Kidney tubule cell (primary cell): ENCODE data around the gene ARHGEF28.

ENCODE experiments used
- DNase-seq: peaks from one replicate; pipeline ENCODE4 v3.0.0-alpha.2; 2018; ENCODE audit warnings: low spot score

ARHGEF28 gene

DNA sequence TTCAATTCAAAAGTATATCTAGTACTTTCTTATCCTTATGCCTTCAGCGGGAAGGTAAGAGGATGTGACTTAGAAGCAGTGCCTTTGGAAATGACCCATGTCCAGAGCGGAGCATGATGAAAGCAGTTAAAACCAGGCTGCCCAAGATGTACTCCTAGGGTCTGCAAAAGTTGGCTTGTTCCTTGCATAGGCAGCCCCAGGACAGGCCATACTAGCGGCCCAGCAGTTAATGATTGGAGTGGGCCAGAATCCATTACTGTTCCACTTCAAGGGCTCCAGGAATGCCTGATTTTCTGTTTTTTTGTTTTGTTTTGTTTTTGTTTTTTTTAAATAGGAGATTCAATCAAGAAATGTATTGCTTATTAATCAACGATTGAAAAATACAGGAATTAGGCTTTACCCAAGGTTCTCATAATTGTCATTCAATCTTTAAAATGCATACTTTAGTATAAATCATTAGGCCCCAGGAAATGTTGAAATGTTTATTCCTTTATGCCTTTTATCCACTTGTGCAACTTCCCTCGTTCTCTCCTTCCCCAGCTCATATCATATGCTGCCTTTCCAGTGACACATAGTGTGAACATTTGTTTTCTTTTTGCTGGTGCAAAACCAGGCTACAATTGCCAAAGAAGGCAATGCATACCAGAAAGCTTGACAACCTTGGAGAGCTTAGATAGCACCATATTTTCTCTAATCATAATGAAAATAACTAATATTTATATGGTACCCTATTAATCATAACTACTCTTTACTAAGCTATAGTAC lies 190.8 kb downstream of the ARHGEF28 start:
- DNase-seq: peak; percentile 66

DNA sequence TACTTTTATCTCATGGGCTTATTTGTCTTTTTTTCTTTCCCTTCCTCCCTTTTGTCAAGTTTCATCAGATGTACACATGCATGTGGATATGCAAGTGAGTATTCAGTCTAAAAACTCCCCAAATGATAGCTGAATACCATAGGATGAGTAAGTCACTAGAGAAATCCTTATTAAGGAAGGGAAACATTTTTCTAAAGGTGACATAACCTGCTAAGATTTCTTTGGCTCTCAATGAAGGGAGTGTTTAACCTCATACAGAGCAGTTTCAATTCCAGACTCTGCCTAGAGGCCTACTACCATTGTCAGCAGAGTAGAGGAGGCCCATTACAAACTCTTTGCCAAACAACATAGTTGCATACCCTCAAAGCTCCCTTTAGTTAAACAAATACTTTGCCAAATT lies 192.4 kb downstream of the ARHGEF28 start:
- peak; percentile 91 for DNase-seq

DNA sequence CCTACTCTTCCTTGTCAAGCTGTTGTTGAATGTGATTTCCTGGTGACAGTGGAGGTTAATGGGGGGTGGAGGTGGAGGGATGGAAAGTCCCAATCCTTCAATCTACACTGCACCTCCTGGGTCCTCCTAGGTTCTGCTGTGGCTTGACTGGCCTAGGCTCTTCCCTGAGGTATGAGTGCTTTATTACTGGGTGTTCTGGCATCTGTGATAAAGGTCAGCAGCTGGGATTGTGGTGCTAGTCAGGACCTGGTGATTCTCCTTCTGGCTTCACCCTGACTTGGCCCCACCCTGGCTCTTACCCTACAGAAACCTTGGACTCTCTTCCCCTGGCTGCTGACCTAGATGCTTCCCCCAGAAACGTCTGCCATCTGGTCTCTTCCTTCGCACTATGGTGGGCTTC lies 194.3 kb downstream of the ARHGEF28 start:
- DNase-seq: peak; percentile 87

DNA sequence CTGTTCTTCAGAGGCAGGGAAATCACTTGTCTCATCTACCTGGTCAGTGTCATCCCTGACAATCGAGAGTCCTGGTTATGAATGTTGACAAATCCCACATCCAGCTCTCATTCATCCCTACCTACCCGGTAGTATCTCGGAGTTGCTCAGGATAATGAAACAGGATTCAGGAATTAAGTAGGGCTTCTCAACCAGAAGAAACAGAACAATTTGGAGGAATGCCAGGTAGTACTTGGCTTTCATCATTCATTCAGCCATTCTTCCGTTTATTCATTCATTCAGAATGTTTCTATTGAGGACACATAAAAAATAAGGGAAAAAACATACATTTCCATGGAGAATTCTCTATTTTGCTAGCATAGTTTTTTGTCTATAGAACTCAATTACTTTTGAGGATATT lies 195.0 kb downstream of the ARHGEF28 start:
- DNase-seq: peak; percentile 84

DNA sequence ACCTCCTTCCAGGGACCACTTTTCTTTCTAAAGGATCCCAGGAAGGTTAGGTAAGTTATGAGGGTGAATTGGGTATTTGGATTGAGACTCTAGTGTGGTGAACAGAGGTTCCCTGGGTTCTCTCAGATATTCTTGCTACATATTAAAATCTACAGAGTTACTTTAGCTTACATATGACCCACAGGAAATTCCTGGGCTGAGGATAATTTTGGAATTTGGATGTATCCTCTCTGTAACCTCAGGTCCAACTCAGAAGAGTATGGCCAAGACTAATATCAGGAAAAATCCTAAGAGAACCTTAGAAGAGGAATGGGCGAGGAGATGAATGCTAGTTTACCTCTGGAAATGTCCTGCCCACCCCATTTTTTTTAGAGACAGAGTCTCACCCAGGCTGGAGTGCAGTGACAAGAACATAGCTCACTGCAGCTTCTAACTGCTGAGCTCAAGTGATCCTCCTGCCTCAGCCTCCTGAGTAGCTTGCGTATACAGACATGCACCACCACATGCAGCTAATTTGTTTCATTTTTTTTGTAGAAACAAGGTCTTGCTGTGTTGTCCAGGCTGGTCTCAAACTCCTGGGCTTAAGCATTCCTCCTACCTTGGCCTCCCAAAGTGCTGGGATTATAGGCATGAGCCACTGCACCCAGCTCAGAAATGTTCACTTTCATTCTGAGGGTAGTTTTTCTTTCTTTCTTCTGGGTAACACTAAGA lies 196.4 kb downstream of the ARHGEF28 start:
- DNase-seq: no peak

DNA sequence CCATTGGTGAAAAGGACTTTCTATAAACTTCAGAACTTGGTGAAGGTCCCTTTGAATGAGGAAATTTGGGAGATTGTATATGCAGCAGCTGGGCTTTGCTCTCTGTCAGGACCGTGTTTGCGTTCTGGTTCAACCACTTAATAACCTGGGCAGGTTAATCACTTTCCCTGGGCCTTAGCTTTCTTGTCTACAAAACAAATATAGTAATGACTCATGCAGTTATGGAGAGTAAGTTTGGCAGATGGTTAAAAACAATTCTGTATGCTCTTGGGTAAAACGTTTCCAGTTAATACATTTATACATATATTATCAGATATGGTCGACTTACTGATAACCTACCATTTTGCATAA lies 197.0 kb downstream of the ARHGEF28 start:
- DNase-seq: peak; percentile 84

DNA sequence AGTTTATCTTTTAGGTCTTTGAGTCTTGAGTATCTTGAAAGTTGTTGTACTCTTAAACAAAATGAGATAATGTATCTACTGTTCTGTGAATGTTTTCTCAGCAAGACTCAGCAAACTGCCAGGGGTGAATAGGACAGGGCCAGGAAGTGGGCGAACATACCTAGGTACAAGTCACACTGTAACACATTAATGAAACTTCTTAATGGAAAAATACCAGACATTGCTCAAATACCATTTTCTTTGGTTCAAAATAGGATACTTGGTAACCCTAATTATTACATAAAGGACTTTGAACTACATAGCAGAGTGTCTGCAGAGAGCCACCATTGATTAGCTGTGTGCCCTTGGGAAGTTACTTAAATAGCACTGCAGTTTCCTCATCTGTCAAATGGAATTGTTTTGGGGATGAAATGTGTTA lies 197.5 kb downstream of the ARHGEF28 start:
- DNase-seq: peak; percentile 95

DNA sequence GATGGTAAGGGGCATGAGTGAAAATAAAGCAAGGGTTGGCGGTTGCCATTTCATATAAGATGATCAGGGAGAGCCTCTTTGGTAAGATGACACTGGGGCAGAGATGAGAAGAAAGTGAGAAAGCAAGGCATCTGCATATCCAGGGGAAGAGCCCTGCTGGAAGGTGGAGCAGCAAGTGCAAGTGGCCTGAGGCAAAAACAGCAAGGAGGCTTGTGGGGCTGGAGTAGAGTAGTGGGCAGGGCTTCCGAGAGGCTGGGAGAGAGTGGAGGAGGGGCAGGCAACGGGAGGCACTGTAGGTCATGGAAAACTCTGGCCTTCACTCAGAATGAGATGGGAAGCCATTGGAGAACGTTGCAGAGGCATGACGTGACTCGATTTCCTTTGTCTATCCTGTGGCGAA lies 199.2 kb downstream of the ARHGEF28 start:
- peak; percentile 8 for DNase-seq

DNA sequence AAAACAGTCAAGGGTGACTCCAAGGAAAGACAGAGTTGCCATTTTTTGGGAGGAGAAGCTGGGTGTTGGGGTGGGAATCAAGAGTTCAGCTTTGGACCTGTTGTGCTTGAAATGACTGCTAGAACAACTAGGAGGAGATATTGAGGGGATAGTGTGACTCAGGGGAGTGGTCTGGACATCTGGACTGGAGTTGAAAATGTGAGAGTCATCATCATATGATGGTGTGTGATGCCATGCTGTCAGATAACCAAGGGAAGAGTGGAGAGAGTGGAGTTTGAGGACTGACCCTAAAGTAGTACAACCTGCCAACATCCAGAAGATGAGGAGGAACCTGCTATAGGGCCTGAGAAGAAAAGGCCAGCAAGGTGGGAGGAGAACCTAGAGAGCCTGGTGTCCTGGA lies 199.7 kb downstream of the ARHGEF28 start:
- peak; percentile 46 for DNase-seq

DNA sequence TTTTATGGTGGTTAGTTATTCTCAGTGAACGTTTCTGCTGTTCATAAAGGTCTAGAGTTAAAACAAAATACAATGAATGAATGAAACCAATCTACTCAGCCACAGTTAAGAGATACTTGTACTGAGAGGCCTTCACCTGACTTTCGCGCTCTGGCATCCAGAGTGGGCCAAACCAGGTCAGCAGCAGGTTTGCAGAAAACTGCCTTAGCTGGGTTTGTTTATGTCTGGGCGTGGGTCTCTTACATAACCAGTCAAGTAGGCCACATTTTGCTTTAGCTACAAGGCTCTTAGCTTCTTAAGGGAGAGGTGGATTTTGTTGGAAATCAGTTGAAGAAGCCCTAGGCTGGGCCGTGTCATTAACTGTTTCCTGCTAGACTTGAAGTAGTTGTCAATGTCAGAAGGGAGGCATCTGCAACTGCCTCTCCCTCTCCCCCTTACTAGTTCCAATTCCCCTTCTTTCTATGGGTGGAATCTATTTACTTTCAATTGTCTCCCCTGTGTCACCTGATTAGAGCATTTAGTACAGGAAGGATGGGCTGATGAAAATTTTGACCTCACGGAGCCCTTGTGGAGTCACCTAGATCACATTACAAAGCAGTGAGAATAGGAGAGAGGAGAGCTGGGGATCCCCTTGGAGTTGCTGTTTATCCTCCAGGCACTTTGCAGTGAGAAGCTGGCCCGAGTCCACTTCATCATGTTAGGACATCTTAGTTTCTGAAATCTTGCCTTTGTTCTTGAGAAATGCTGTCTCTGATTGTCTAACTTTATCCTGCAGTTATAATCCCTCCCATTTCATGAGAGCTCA lies 200.5 kb downstream of the ARHGEF28 start:
- peak; percentile 75 for DNase-seq

DNA sequence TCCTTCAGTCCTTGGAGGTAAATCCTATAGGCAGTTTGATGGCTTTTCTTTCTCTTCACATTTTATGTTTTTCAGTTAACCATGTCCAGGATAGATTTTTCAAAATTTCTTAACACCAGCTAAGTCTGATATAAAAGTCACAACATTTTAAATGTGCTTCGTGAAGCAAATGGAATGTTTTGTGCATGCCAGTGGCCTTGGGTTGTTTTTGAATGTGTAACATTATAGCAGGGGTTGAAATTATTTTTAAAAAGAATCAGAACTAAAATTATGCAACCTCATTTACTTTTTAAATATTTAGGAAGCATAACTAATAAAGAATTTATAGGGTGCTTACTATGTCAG lies 201.1 kb downstream of the ARHGEF28 start:
- DNase-seq: no peak

DNA sequence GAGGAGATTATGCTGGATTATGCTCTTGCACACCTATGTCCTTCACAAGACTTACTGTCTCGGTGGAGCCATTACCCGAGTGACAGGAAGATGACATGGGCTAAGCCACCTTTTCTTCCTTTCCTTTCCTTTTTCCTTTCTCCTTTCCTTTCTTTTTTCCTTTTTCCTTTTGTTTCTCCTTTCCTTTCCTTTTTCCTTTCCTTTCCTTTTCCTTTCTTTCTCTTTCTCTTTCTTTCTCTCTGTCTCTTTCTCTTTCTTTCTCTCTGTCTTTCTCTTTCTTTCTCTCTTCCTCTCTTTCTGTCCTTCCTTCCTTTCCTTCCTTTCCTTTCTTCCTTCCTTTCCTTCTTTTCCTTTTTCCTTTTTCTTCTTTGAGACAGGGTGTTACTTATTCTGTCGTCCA lies 202.5 kb downstream of the ARHGEF28 start:
- no peak for DNase-seq

DNA sequence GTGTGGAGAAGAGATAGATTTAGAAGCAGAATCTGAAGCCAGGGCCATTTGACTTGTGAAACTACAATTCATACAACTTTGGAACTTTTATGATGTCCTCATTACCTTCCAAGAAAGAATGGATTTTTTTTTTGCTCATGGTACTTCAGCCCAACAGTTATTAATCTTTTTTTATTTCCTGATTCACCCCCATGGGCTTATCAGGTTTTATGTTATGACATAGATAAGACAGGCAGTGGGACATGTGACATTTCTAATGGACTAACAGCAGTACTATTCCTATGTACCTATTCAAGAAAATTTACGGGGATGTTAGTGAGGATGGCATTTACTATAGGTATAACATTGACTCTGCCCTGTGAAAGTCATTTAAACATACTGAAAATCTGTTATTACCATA lies 204.7 kb downstream of the ARHGEF28 start:
- DNase-seq: no peak

DNA sequence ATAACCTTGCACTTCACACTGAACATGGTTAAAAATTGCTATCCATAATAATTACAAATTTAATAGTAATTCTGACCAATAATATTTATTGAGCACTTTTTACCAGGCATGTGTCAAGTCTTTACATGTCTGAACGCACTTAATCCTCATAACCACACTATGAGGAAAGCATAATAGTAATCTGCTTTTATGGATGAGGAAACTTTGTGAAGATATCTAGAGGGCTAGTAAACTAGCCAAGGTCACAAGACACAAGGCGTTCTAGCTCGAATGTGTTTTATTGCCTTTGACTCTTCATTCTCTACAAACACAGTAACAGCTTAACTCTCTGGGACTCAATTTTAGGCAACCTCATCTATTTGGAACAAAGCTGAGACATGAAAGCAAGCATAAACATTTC lies 205.1 kb downstream of the ARHGEF28 start:
- DNase-seq: no peak

DNA sequence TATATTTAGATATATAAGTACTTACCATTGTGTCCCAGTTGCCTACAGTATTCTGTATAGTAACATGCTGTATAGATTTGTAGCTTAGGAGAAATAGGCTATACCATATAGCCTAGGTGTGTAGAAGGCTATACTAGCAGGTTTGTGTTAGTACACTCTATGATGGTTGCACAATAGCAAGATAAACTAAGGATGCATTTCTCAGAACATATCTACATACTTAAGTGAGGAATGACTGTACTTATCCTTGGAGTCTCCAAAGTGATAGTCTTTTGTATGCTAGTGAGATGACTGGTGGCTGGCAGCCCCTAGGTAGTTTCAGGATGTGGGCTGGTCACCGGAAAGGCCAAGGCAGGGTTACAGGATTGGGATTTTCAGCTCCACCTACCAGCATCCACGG lies 208.7 kb downstream of the ARHGEF28 start:
- DNase-seq: no peak

DNA sequence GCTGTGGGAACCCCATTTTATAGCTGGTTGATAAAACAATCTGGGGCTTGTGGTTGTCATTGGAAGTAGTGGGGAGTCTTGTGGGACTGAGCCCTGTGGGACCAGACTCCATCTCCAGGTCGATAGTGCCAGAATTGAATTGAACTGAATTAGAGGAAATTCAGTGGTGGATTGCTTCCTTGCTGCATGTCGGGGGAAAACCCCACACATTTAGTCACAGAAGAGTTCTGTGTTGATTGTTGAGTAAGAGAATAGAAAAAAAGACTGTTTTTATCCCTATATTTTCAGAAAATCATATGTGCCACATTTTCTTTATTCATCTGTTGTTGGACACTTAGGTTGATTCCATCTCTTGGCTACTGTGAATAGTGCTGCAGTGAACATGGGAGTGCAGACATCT lies 209.7 kb downstream of the ARHGEF28 start:
- DNase-seq: no peak

DNA sequence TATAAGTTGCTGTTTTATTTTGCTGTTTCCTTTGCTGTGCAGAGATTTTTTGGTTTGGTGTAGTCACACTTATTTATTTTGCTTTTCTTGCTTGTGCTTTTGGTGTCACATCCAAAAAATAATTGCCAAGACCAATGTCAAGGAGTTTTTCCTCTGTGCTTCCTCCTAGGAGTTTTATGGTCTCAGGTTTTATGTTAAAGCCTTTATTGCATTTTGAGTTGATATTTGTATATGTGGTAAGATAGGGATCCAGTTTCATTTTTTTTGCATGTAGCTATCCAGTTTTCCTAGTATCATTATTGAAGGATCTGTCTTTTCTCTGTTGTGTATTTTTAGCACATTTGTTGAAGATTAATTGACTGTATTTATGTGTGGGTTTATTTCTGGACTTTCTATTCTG lies 210.6 kb downstream of the ARHGEF28 start:
- no peak for DNase-seq

DNA sequence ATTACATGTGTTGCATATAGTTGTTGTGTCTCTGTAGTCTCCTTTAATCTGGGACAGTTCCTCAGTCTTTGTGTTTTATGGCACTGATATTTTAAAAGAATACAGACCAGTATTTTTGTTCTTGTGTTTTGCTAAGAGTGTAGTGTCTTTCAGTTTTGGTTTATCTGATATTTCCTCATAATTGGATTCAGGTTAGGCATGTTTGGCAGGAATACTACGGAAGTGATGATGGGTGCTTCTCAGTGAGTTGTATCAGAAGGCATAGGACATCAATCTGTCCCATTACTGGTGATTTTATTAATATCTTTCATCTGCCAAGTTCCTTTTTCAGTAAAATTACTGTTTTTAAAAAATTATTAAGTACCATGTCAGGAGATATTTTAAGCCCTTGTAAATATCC lies 212.9 kb downstream of the ARHGEF28 start:
- DNase-seq: no peak

DNA sequence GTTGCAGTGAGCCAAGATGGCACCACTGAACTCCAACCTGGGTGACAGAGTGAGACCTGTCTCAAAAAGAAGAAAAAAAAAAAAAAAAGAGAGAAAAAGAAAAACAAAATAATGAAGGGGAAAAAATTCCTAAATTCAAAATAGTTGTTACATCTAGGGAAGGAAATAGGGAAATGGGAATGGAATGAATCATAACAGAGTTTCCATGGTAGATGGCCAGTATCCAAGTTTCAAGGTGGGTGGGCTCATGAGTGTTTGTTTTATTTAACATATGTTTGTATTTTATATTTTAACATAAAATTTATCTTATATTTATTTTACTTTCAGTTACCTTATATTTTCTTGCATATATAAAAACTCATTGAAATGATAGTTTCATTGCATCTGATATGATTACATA lies 215.6 kb downstream of the ARHGEF28 start:
- no peak for DNase-seq

DNA sequence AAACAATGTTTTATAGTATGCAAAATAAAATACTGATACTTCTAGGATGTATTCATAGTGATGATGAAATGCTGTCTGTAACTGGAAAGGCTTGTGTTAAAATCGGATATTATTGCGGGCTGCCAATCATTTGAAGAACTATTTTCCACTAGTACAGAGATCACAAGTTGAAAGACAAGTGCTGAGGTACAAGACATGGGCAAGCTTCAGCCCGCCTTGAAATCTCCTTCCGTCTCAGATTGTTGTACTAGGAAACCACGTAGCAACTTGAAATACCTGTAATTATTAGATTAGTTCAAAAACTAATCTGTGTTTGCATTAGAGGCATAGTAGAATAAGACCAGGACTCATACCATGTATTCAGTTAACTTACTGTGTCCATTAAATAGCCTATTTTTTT lies 218.2 kb downstream of the ARHGEF28 start:
- DNase-seq: no peak

DNA sequence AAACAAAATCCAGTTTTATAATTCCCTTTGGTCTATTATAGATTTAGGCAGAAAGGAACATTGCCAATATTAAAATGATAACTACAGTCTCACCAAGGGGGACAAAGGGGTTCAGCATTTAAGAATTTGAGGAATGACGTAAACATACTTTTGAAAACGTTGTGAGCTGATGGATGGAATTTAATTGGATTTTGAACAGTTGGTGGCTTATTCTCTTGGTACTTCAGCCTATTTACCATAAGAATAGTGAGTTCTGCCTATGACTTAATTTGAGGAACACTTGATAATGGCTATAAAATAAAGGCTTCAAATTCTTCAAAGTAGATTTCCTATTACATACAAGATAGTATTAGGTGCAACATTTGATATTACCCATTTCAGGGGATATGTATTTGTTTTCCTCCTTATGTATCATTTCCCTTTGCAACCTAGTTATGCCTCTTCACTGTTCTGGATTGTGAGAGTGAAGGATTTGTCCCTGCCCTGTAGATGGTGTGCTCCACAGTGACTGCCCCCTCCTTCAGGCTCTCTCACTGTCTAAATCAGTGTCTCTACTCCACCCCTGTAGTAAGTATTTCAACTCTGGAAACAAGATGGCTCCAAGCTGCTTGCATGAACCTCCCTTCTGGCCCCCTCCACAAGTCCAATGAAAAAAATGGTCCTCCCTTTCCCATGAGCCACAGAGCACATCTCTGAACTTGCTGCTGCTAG lies 225.6 kb downstream of the ARHGEF28 start:
- no peak for DNase-seq

DNA sequence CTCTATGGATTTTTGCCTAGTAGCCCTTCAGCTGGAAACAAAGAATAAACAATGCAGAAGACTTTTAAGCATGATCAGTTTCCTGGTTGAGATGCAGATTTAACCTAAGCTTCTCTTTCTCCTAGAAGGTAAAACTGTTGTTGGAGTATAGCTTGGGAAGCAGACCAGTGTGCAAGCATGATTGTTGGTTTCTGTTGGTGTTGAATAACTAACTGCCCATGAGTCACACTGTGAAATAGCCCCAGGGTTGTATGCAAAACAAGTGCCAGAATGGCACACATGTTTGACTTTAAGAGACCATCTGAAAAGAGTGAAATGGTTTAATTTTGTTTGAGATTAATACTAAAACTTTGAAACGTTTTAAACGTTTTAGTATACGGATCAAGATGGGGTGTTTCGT lies 227.1 kb downstream of the ARHGEF28 start:
- DNase-seq: peak; percentile 79

DNA sequence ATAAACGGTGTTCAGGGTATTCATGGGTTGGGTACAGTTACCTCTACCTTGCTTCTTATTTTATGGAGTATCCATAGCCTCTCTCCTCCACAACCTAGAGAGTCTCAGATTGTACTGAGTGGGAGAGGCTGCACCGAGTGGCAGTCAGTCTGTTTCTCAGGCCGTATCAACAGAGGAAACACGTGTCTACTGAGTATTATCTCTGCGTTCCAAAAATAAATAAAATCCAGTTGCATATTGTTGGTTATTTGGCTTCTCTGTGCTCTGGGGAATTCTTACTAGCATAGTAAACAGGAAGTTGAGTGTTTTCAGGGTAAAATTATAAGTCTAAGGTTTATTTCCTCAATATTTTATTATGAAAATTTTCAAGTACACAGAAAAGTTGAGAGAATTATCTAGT lies 231.0 kb downstream of the ARHGEF28 start:
- no peak for DNase-seq
